ENCODE results near the gene SNX17. TPM values are rescaled to one million over a fixed set of nuclear protein-coding genes. Genes with fewer than 3 reads are reported as not detected.

Gene SNX17
- total and polyA plus RNA-seq, 2 of the 13 experiments (the other 11 are each of a cell fraction or from before 2014, with no cell fraction given) = 75.0 to 109 TPM

- TF ChIP-seq ZNF12 (CRISPR knock-in tag; IDR thresholded peaks at IDR 0.05) (no peak), SOX13 (IDR thresholded peaks at IDR 0.05) (no peak), SOX13 (CRISPR knock-in tag; conservative IDR thresholded peaks at IDR 0.05 in 1 of 2, IDR thresholded peaks at IDR 0.05 in 1 of 2) (0 out of 4 replicates have a peak, but pooled peaks of 1 of the 2 experiments have one; percentile 2), PTBP1 (IDR thresholded peaks at IDR 0.05; ENCODE audit: low read depth, low read length, poor library complexity, severe bottlenecking) (peak; percentile 45), ZNF670 (CRISPR knock-in tag; IDR thresholded peaks at IDR 0.05; ENCODE audit: borderline replicate concordance) (peak; percentile 6; the same call in 1 of the 2 replicates), ZFX (CRISPR knock-in tag; IDR thresholded peaks at IDR 0.05; ENCODE audit: low read depth) (peak; percentile 94), KDM6A (CRISPR knock-in tag; IDR thresholded peaks at IDR 0.05; ENCODE audit: low read depth) (peak; percentile 22; the same call in 1 of the 2 replicates), ELF4 (CRISPR knock-in tag; IDR thresholded peaks at IDR 0.05; ENCODE audit: borderline replicate concordance) (no peak), KLF13 (CRISPR knock-in tag; IDR thresholded peaks at IDR 0.05) (peak; percentile 51; the same call in 1 of the 2 replicates), ZNF773 (CRISPR knock-in tag; IDR thresholded peaks at IDR 0.05; ENCODE audit: borderline replicate concordance) (peak; percentile 4; the same call in 1 of the 2 replicates), SOX6 (IDR thresholded peaks at IDR 0.05) (no peak), SOX6 (CRISPR knock-in tag; IDR thresholded peaks at IDR 0.05) (no peak), ZNF234 (CRISPR knock-in tag; conservative IDR thresholded peaks at IDR 0.05) (peak; percentile 48; the same call in 1 of the 2 replicates), HMG20B (CRISPR knock-in tag; conservative IDR thresholded peaks at IDR 0.05) (0 out of 2 replicates have a peak, but pooled peaks have one; percentile 3), ZNF253 (CRISPR knock-in tag; IDR thresholded peaks at IDR 0.05; ENCODE audit: borderline replicate concordance) (peak; percentile 93; the same call in 1 of the 2 replicates), HIC2 (CRISPR knock-in tag; IDR thresholded peaks at IDR 0.05; ENCODE audit: low read depth) (0 out of 2 replicates have a peak, but pooled peaks have one; percentile 11), REXO4 (CRISPR knock-in tag; IDR thresholded peaks at IDR 0.05; ENCODE audit: borderline replicate concordance) (0 out of 2 replicates have a peak, but pooled peaks have one; percentile 75), ZNF687 (CRISPR knock-in tag; IDR thresholded peaks at IDR 0.05) (peak; percentile 64), NFE2L1 (CRISPR knock-in tag; IDR thresholded peaks at IDR 0.05; ENCODE audit: borderline replicate concordance) (no peak), TMF1 (CRISPR knock-in tag; IDR thresholded peaks at IDR 0.05; ENCODE audit: low read depth) (peak; percentile 16), POLR2AphosphoS2 (IDR thresholded peaks at IDR 0.05; ENCODE audit: low read depth, low read length) (no peak), TARDBP (CRISPR knock-in tag; IDR thresholded peaks at IDR 0.05) (0 out of 2 replicates have a peak, but pooled peaks have one; percentile 59), ZNF772 (CRISPR knock-in tag; IDR thresholded peaks at IDR 0.05) (peak; percentile 33; the same call in 1 of the 2 replicates), ZFP62 (CRISPR knock-in tag; IDR thresholded peaks at IDR 0.05) (no peak), NFYB (CRISPR knock-in tag; IDR thresholded peaks at IDR 0.05) (no peak)
These were observed 602 bp downstream of the SNX17 start (continued) for GRCh38 chr2:27370816-27371620.

All from HepG2 (cell line).